ENCODE results near the gene OPCML. TPM values are rescaled to one million over a fixed set of nuclear protein-coding genes. Genes with fewer than 3 reads are reported as not detected.

The OPCML gene
- total and polyA plus RNA-seq, 2 donors (not counting 1 experiment from before 2014, with no cell fraction given) = not detected

DNA sequence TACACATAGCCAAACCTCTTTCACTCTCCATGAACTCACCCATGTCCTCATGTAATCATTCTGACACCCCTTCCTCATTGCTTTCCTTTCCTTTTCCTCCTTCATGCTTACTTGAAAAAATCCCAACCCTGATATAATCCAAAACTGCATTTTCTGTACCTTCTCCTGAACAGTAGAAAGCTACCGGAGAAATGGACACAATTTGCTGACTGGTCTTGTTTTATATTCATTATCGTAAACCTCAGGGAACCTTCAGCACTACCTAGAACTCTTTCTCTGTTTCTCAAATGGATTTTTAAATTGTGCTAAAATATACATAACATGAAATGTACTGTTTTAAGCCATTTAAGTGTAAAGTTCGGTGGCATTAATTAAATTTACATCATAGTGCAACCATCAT is 1165.0 kb downstream of the OPCML start:
- H3K27ac Mint-ChIP-seq = no peak overlapping the region
- no peak overlapping the region for H3K27ac ChIP-seq (ENCODE audit: low read length in 2 of 2)
- intact Hi-C loops (cut with micrococcal nuclease) = no loop called here
- no peak overlapping the region for H3K9ac ChIP-seq (ENCODE audit: low read length)
- H3K36me3 ChIP-seq (replicated peaks in 1 of 2; ENCODE audit: control extremely low read depth in 1 of 2, control insufficient read depth in 1 of 2, extremely low read depth in 1 of 2, insufficient read depth in 2 of 2, low read length in 1 of 2) = no peaks in the 10 kb centered on the region
- WGBS (ENCODE audit: insufficient coverage) = 100% methylated on average over 1 of the region's 3 CpGs
- ChIA-PET CTCF (no interaction called here), POLR2A (no interaction called here)
- H2AFZ ChIP-seq (ENCODE audit: insufficient read depth, low read depth, low read length, poor library complexity, severe bottlenecking) = no peak overlapping the region
- no peak overlapping the region for H3K4me2 ChIP-seq (replicated peaks; ENCODE audit: low read depth, low read length, poor library complexity, severe bottlenecking)
- no peak for ATAC-seq (ENCODE audit: low read depth)
- no peaks in the 10 kb centered on the region for H3K9me3 ChIP-seq (ENCODE audit: control extremely low read depth in 1 of 3, control insufficient read depth in 2 of 3, insufficient read depth in 1 of 3, low read length in 2 of 3)
- peaks cover 3% of the 10 kb centered on the region for H3K9me3 Mint-ChIP-seq (ENCODE audit: insufficient read depth)
- no peaks in the 10 kb centered on the region for H3K27me3 Mint-ChIP-seq
- no peak overlapping the region for H3K4me3 Mint-ChIP-seq
- no peaks in the 10 kb centered on the region for H3K4me1 Mint-ChIP-seq
- H3K27me3 ChIP-seq (replicated peaks in 1 of 4; ENCODE audit: control extremely low read depth in 1 of 4, control insufficient read depth in 3 of 4, insufficient read depth in 4 of 4, low read length in 3 of 4) = no peaks in the 10 kb centered on the region
- no peaks in the 10 kb centered on the region for H4K20me1 ChIP-seq (ENCODE audit: control insufficient read depth, insufficient read depth, low read length, poor library complexity, severe bottlenecking)
- no peaks in the 10 kb centered on the region for H3K4me1 ChIP-seq (ENCODE audit: control insufficient read depth in 2 of 2, insufficient read depth in 2 of 2, low read length in 2 of 2)
- TF ChIP-seq EZH2 (IDR thresholded peaks at IDR 0.05; ENCODE audit: borderline replicate concordance, insufficient read depth, low read depth, low read length, poor library complexity, severe bottlenecking) (no peak), CTCF (IDR thresholded peaks at IDR 0.05) (no peak)
- H3K79me2 ChIP-seq (ENCODE audit: control insufficient read depth, insufficient read depth, low read length) = no peaks in the 10 kb centered on the region
- no peak overlapping the region for H3K4me3 ChIP-seq (ENCODE audit: control extremely low read depth in 1 of 5, extremely low read depth in 1 of 5, insufficient read depth in 1 of 5, low read depth in 2 of 5, low read length in 4 of 5)
- no peak for DNase-seq

- Mint-ChIP-seq H3K27ac (no peak overlapping the region), H3K4me1 (no peaks in the 10 kb centered on the region), H3K9me3 (ENCODE audit: insufficient read depth) (peaks cover 3% of the 10 kb centered on the region), H3K27me3 (no peaks in the 10 kb centered on the region), H3K4me3 (no peak overlapping the region)
- Histone ChIP-seq H3K79me2 (ENCODE audit: control insufficient read depth, insufficient read depth, low read length) (no peaks in the 10 kb centered on the region), H3K9ac (ENCODE audit: low read length) (no peak overlapping the region), H3K9me3 (ENCODE audit: control extremely low read depth in 1 of 3, control insufficient read depth in 2 of 3, insufficient read depth in 1 of 3, low read length in 2 of 3) (no peaks in the 10 kb centered on the region), H3K4me2 (replicated peaks; ENCODE audit: low read depth, low read length, poor library complexity, severe bottlenecking) (no peak overlapping the region), H3K4me1 (ENCODE audit: control insufficient read depth in 2 of 2, insufficient read depth in 2 of 2, low read length in 2 of 2) (no peaks in the 10 kb centered on the region), H4K20me1 (ENCODE audit: control insufficient read depth, insufficient read depth, low read length, poor library complexity, severe bottlenecking) (no peaks in the 10 kb centered on the region), H3K36me3 (replicated peaks in 1 of 2; ENCODE audit: control extremely low read depth in 1 of 2, control insufficient read depth in 1 of 2, extremely low read depth in 1 of 2, insufficient read depth in 2 of 2, low read length in 1 of 2) (no peaks in the 10 kb centered on the region), H3K27ac (ENCODE audit: low read length in 2 of 2) (no peak overlapping the region), H3K4me3 (ENCODE audit: control extremely low read depth in 1 of 5, extremely low read depth in 1 of 5, insufficient read depth in 1 of 5, low read depth in 2 of 5, low read length in 4 of 5) (no peak overlapping the region), H2AFZ (ENCODE audit: insufficient read depth, low read depth, low read length, poor library complexity, severe bottlenecking) (no peak overlapping the region), H3K27me3 (replicated peaks in 1 of 4; ENCODE audit: control extremely low read depth in 1 of 4, control insufficient read depth in 3 of 4, insufficient read depth in 4 of 4, low read length in 3 of 4) (no peaks in the 10 kb centered on the region)
- no peak for DNase-seq
- ChIA-PET POLR2A (no interaction called here), CTCF (no interaction called here)
- intact Hi-C loops (cut with micrococcal nuclease) = no loop called here
- ATAC-seq (ENCODE audit: low read depth) = no peak
- WGBS (ENCODE audit: insufficient coverage) = no CpG with 5 or more reads among the region's 3 CpGs
- TF ChIP-seq EZH2 (IDR thresholded peaks at IDR 0.05; ENCODE audit: borderline replicate concordance, insufficient read depth, low read depth, low read length, poor library complexity, severe bottlenecking) (no peak), CTCF (IDR thresholded peaks at IDR 0.05) (no peak)
These were observed 1166.7 kb downstream of the OPCML start for GRCh38 chr11:132365650-132366049.

Small RNAs within 50 kb of the gene (small RNA-seq; reads per million reads assigned to genes)
- not detected for gene RF00026 (ENCODE audit: insufficient read length, low read depth, low replicate concordance)
